Type B pancreatic cell (in vitro differentiated cells): Measurements from ENCODE around the gene TTLL10. TPM values are rescaled to one million over a fixed set of nuclear protein-coding genes. Genes with fewer than 3 reads are reported as not detected.
A peak's percentile ranks its signal among the peaks of the same experiment; 100 is the strongest.

Experiments used
- DNase-seq: peaks from one replicate; pipeline ENCODE4 v3.0.0; 2021; ENCODE audit warnings: mixed read lengths; ENCODE audit not compliant: unreplicated experiment; ENCODE audit errors: extremely low spot score
- H3K27ac Mint-ChIP-seq: 2 replicates; pipeline ENCODE4 v1.8.0; 2021; ENCODE audit warnings: mild to moderate bottlenecking, mixed read lengths
- H3K27me3 Mint-ChIP-seq: 2 replicates; pipeline ENCODE4 v1.8.0; 2021; ENCODE audit warnings: mixed read lengths
- H3K36me3 Mint-ChIP-seq: 2 replicates; pipeline ENCODE4 v1.8.0; 2021; ENCODE audit warnings: mixed read lengths
- H3K4me1 Mint-ChIP-seq: one replicate; pipeline ENCODE4 v1.8.0; 2021; ENCODE audit warnings: mixed read lengths; ENCODE audit not compliant: unreplicated experiment
- H3K4me3 Mint-ChIP-seq: 2 replicates; pipeline ENCODE4 v1.8.0; 2021; ENCODE audit warnings: mild to moderate bottlenecking, mixed read lengths
- H3K9me3 Mint-ChIP-seq: 2 replicates; pipeline ENCODE4 v1.8.0; 2021; ENCODE audit warnings: mixed read lengths
- CTCF ChIP-seq: fragments of 200-600 bp; sonication (generic); conservative IDR thresholded peaks from 2 replicates; pipeline ENCODE4 v1.5.0; 2021; ENCODE audit warnings: antibody characterized with exemption, mild to moderate bottlenecking
- total RNA-seq: library from RNA; stranded (reverse); gene quantifications from 2 replicates; pipeline ENCODE4 v1.2.1, GENCODE V29; 2021; ENCODE audit warnings: low replicate concordance

Gene TTLL10
- total RNA-seq, 1 donor from 2014 or later = 1.4 TPM

GRCh38 chr1:1231400-1232207 lies 57.9 kb downstream of the TTLL10 start, which contains the start of gene SDF4:
SDF4 (minus strand) TSS chr1:1232001; CDS start chr1:1228772, 3,229 bp downstream.
- H3K36me3 Mint-ChIP-seq = peaks cover 13% of the 10 kb centered on the region

GRCh38 chr1:1232208-1232795 lies 58.6 kb downstream of the TTLL10 start, which contains the start of gene B3GALT6:
B3GALT6 (plus strand) TSS chr1:1232237; CDS start chr1:1232279, 42 bp downstream.
- H3K4me3 Mint-ChIP-seq = peak within 1 kb of the TSS; percentile 97
- H3K27me3 Mint-ChIP-seq = no peaks in the 10 kb centered on the region
- H3K4me1 Mint-ChIP-seq = peaks cover 20% of the 10 kb centered on the region
- no peak for DNase-seq
- no peaks in the 10 kb centered on the region for H3K9me3 Mint-ChIP-seq
- peaks cover 13% of the 10 kb centered on the region for H3K36me3 Mint-ChIP-seq
- H3K27ac Mint-ChIP-seq = peak within 1 kb of the TSS; percentile 95
- no peak for TF ChIP-seq CTCF

More at GRCh38 chr1:1231400-1232207, 57.9 kb downstream of the TTLL10 start, which contains the start of gene SDF4:
- H3K27ac Mint-ChIP-seq = peak within 1 kb of the TSS; percentile 95
- no peaks in the 10 kb centered on the region for H3K27me3 Mint-ChIP-seq
- H3K4me1 Mint-ChIP-seq = peaks cover 20% of the 10 kb centered on the region
- no peaks in the 10 kb centered on the region for H3K9me3 Mint-ChIP-seq
- H3K4me3 Mint-ChIP-seq = peak within 1 kb of the TSS; percentile 97
- DNase-seq = peak; percentile 97
- TF ChIP-seq CTCF = no peak

- Mint-ChIP-seq H3K27me3 (no peaks in the 10 kb centered on the region), H3K36me3 (peaks cover 13% of the 10 kb centered on the region), H3K27ac (peak overlapping the region; percentile 57), H3K9me3 (no peaks in the 10 kb centered on the region), H3K4me1 (peaks cover 20% of the 10 kb centered on the region), H3K4me3 (peak overlapping the region; percentile 84)
- TF ChIP-seq CTCF = no peak
- no peak for DNase-seq
These were observed 59.3 kb downstream of the TTLL10 start for GRCh38 chr1:1232796-1233566.

GRCh38 chr1:1233567-1233892 lies 59.9 kb downstream of the TTLL10 start:
- H3K4me3 Mint-ChIP-seq = peak overlapping the region; percentile 84
- DNase-seq = no peak
- H3K9me3 Mint-ChIP-seq = no peaks in the 10 kb centered on the region
- H3K4me1 Mint-ChIP-seq = peaks cover 20% of the 10 kb centered on the region
- TF ChIP-seq CTCF = no peak
- H3K27ac Mint-ChIP-seq = peak overlapping the region; percentile 57
- H3K36me3 Mint-ChIP-seq = peaks cover 13% of the 10 kb centered on the region
- H3K27me3 Mint-ChIP-seq = no peaks in the 10 kb centered on the region

- Mint-ChIP-seq H3K27me3 (no peaks in the 10 kb centered on the region), H3K36me3 (peaks cover 13% of the 10 kb centered on the region), H3K27ac (peak overlapping the region; percentile 57), H3K4me3 (peak overlapping the region; percentile 84), H3K9me3 (no peaks in the 10 kb centered on the region), H3K4me1 (peaks cover 20% of the 10 kb centered on the region)
- TF ChIP-seq CTCF = no peak
- no peak for DNase-seq
These were observed 60.6 kb downstream of the TTLL10 start for GRCh38 chr1:1234180-1234808.
